NOMO-1 (cell line): ENCODE results near the gene SOWAHA.

ENCODE experiments used
- DNase-seq, 2 experiments: peaks; one replicate each; lab custom pipeline; 2025; ENCODE audit not compliant: unreplicated experiment in 2 of 2; lab: John Stamatoyannopoulos, UW

The SOWAHA gene

DNA sequence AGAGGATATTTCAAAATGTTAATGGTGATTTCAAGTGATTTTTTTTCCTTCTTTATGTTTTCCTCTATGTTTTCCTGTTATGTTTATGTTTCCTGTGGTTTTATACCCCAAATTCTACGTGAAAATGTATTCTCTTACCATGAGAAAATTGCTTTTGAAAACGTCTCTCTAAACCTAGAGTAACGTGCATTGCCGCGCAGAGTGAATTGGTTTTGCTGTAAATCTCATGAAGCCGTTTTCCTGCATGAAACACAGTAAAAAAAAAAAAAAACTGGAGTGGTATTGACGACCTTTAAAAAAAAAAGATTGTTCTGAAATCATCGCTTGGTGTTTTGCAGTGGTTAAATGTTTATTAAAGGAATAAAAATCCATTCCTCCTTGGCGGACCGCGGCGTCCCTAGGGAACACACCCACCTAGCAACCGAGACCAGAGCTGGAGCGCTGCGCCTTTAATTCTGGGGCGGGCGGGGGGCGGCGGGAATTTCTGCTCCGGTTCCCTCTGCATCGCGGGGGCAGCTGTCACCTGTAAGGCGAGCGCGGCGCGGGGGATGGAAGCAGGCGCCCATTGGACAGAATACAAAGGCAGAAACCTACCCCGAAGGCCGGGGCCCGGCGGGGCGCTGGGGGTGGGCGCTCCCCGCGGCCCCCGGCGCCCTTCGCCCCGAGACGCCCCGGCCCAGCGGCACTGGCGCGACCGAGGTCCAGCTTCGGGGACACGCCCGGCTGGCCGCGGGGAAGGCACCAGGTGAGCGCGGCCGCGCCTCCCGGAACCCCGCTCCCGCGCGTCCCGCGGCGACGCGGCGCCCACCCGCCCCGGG is at the start of gene SOWAHA:
Gene SOWAHA (plus strand): TSS at position 522 of the 818 bp plus-strand sequence. CDS start 320 bp downstream, outside the sequence.
- DNase-seq = no peak

GRCh38 chr5:132764051-132764450 is 49.1 kb upstream of the SOWAHA start:
- no peak for DNase-seq

DNA sequence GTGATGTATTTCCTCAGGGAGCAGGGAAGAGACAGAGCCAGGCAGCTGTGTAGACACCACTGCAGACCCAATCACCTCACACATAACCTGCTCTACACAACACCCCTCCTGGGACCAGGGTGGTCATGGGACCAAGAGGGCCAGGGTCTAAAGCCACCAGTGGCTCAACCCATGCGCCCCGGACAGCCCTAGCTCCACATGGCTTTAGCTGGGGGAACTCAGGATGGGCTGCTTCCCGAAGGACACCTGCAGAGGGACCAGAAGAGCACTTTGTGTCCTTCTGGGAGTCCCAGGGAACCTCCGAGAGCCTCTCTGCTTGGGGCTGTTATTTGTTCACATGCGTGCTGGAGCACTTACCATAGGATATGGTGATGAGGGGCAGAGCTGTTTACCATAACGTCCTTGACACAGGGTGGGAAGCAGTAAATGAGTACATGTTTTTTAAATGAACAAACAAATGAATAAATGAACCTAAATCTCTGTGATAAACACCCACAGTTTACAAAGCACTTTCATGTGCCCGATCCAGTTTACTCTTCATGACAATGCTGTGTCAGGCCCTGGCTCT is 48.3 kb upstream of the SOWAHA start:
- no peak for DNase-seq

DNA sequence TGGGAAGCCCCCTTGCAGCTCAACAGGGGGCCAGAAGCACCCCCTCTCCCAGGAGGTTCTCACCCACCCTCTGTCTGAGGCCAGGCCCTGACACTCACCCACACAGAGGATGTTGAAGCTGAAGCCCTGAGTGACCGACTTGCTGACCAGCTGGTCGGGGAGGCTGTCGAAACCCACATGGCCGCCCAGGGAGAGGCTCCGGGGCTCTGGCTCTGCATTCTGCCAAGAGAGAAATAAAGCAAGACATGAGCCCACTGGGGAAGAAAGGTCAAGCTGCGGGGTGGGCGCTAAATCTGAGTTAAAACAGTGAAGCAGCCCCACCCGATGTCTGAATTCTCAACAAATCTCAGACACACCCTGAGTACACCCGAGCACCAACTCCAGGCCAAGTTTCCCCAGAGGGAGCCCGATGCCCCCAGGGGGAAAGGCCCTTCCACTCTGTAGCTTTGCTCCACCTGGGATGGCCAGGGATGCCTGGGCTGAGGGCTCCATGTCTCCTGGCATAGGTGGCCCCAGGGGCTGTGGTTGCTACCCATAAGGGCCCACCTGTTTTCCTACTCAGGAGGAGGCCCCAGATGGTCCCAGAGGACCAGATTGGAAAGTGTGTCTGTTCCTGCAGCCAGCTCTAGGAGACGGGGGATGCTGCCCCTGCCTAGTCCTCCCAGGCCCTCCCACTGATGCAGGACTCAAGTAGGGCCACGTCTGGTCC is 47.6 kb upstream of the SOWAHA start:
- DNase-seq = no peak

- DNase-seq = no peak
Measured at GRCh38 chr5:132766020-132766805, 46.9 kb upstream of the SOWAHA start.

- DNase-seq = no peak
Measured at GRCh38 chr5:132766806-132767055, 46.4 kb upstream of the SOWAHA start.

- DNase-seq = no peak
Measured at GRCh38 chr5:132767150-132767549, 46.0 kb upstream of the SOWAHA start.

- no peak for DNase-seq
Measured at GRCh38 chr5:132768485-132768868, 44.6 kb upstream of the SOWAHA start.

GRCh38 chr5:132770476-132771159 is 42.5 kb upstream of the SOWAHA start:
- DNase-seq = no peak

DNA sequence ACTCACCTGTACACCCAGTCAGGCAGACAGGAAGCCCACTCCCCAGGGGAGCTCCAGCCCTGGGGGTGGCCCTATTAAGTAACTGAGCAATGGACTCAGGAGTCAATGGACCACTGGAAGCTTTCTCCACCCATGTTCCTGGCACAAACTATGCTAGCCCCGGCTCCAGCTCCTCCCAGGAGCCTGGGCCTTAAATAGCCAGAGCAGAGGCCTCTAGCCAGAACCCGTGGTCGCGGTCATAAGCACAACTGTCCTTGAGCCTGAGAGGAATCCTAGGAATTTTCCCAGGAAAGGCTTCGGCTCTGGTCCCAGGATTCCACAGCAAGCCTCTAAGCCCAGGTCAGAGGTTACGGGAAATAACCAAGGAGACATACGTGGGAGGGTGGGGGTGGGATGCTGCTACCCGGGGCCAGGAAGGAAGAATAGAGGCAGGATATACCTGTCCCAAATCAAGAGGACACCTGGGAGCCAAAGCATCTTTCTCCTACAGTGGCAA is 41.6 kb upstream of the SOWAHA start:
- DNase-seq = no peak

DNA sequence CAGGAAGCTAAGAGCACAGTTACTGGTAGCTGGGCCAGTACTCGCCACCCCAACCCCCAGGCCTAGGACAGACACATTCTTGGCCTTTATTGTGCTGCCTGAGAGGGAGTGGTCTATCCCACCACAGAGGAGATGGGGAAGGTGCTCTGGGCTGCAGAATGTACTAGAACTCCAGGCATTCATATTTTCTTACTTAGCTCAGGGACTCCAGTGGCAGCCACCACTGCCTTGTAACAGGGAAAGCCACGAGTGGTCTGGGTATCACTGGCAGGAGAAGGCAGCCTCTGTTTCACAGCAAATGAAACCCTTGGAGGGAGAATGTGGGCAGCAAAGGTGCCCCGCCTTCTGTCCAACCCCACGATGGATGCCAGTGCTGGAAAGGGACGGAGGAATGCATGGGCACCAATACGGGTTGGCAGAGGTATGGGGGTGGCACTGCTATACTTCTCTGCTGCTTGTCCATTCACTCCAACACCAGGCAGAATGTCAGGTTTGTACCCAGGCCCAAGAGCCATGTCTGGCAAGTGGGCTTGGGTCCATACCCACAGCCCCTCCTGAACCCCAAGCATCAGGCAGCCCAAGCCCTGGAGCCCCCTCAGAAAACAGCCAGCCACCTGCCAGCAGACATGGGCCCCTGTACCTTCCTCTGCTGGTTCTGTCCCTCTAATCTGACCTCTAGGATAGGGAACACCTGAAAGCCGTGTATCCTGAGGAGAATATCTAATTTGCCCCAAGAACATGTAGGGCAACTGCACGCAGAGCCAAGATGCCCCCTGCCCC is 40.6 kb upstream of the SOWAHA start:
- no peak for DNase-seq

GRCh38 chr5:132773114-132773513 is 40.0 kb upstream of the SOWAHA start:
- DNase-seq = no peak

GRCh38 chr5:132773601-132774355 is 39.3 kb upstream of the SOWAHA start:
- DNase-seq = no peak

- DNase-seq = no peak
Measured at GRCh38 chr5:132774406-132774805, 38.7 kb upstream of the SOWAHA start.

DNA sequence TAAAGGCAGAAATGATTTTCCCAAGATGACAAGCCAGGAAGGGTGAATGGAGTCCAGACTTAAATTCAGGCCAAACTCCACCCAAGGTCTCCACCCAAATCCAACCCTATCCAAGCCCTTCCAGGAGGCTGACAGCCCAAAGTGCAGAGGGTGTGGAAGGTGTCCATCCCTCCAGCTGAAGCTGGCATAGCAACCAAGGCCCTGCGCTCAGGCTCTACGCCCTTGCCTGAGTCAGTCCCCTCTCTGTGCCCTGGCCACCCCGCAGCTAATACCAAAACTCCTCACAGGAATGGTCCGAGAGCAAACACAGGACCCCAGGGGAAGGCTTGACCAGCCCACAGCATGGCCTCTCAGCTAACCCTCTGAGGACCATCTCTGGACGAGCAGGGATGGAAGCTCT is 38.2 kb upstream of the SOWAHA start:
- no peak for DNase-seq

- no peak for DNase-seq
Measured at GRCh38 chr5:132775476-132775961, 37.6 kb upstream of the SOWAHA start.

GRCh38 chr5:132776131-132776937 is 36.8 kb upstream of the SOWAHA start:
- no peak for DNase-seq

GRCh38 chr5:132776938-132777208 is 36.2 kb upstream of the SOWAHA start:
- DNase-seq = no peak
